ENCODE results near the gene CBFA2T3.

CBFA2T3 gene

GRCh38 chr16:88957887-88958577 lies 19.0 kb downstream of the CBFA2T3 start:
- no peak for DNase-seq

DNA sequence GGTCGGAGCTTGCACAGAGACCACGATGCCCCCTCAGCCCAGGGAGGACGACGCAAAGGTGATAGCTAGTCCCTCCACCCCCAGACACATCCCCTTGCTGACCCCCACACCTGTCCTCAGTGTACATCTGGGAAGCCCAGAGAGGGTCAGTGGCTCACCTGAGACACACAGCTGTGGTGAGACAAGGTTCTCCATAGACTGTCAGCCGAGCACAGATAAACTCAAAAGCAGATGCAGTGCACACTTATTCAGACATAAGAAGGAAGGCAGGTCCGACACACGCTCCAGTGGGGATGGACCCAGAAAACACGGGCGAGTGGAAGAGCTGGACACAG lies 19.6 kb downstream of the CBFA2T3 start:
- no peak for DNase-seq

- no peak for DNase-seq
Observed at GRCh38 chr16:88956546-88957432, 20.2 kb downstream of the CBFA2T3 start.

- DNase-seq: no peak
Observed at GRCh38 chr16:88955906-88956305, 21.1 kb downstream of the CBFA2T3 start.

- DNase-seq: no peak
Observed at GRCh38 chr16:88953003-88953690, 23.9 kb downstream of the CBFA2T3 start.

GRCh38 chr16:88951989-88952388 lies 25.0 kb downstream of the CBFA2T3 start:
- DNase-seq: no peak

GRCh38 chr16:88951501-88951900 lies 25.5 kb downstream of the CBFA2T3 start:
- no peak for DNase-seq

DNA sequence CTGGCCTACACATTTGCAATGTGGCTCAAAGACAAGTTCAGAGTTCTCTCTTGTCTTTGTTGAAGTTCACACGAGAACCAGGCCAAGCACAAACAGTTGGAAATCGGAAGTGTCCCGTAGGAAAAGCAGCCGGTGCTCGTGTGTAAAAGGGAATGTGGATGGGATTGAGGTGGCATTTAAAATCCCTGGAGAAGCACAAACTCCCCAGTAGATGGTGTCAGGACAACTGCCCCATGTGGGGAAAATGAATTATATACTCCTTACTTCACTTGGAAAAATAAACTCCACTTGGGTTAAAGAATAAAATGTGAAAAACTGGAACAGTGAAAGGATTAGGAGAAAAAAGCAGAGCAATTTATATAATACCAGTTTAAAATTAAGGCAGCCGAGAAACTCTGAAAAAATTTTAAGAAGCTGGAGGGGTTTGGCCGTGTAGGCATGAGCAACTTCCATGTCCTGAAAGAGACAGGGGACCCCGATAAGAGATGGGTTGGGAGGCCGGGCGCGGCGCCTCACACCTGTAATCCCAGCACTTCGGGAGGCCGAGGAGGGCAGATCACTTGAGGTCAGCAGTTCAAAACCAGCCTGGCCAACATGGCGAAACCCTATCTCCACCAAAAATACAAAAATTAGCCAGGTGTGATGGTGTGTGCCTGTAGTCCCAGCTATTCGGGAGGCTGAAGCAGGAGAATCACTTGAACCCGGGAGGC lies 28.1 kb downstream of the CBFA2T3 start:
- DNase-seq: no peak

DNA sequence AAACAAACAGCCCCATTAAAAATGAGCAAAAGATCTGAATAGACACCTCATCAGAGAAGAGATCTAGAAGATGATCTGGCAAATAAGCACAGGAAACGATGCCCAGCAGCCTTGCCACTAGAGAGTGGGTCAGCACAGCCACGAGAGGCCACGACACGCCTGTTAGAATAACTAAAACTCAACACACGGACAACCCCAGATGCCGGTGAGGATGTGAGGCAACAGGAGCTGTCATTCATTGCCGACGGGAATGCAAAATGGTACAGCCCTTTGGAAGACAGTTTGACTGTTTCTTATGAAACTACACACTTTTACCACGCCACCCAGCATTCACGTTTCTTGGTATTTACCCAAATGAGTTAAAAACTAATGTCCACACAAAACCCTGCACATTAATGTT lies 31.5 kb downstream of the CBFA2T3 start:
- DNase-seq: no peak

GRCh38 chr16:88943741-88944140 lies 33.3 kb downstream of the CBFA2T3 start:
- no peak for DNase-seq

- DNase-seq: no peak
Observed at GRCh38 chr16:88943131-88943664, 33.8 kb downstream of the CBFA2T3 start.

DNA sequence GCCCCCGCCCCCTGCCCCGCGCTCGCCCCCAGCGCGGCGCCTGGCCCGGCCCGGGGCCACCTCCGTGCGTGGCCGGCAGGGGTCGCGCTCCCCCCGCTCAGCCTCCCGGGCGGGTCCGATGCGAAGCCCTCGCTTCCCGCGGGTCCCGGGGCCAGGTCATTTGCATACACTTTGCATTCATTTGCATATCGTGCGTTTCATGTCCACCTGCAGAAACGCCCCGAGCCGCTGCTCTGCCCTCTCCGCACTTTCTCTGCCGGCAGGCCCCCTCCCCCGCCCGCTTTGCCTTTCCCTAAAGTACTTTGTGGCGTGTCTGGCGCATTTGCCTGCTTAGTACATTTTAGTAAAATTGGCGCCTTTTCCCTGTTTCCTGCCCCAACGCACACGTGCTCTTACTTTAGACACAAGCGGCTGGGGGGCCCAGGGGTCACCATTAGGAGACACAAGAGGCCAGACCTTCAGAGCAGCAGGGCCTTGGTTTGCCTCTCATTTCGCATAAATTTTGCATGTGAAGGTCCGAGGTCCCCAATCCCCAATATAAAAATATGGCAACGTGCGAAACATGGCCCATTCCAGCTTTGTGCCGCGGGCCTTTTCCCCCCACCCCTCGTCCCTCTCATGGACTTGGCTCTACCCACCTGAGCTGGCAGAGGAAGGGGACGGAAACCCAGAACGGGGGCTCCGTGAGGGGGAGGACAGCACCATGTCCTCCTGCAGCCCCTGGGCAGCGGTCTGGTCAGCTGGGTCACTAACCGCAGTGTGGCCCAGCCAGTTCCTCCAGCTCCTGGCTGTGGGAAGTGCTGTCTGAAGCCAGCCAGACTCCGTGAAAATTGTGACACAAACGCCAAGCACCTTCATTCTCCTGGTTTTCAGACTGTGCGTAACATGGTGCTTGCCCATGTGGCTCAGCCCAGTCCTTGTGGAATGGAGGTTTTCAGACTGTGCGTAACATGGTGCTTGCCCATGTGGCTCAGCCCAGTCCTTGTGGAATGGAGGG lies 34.8 kb downstream of the CBFA2T3 start:
- no peak for DNase-seq

DNA sequence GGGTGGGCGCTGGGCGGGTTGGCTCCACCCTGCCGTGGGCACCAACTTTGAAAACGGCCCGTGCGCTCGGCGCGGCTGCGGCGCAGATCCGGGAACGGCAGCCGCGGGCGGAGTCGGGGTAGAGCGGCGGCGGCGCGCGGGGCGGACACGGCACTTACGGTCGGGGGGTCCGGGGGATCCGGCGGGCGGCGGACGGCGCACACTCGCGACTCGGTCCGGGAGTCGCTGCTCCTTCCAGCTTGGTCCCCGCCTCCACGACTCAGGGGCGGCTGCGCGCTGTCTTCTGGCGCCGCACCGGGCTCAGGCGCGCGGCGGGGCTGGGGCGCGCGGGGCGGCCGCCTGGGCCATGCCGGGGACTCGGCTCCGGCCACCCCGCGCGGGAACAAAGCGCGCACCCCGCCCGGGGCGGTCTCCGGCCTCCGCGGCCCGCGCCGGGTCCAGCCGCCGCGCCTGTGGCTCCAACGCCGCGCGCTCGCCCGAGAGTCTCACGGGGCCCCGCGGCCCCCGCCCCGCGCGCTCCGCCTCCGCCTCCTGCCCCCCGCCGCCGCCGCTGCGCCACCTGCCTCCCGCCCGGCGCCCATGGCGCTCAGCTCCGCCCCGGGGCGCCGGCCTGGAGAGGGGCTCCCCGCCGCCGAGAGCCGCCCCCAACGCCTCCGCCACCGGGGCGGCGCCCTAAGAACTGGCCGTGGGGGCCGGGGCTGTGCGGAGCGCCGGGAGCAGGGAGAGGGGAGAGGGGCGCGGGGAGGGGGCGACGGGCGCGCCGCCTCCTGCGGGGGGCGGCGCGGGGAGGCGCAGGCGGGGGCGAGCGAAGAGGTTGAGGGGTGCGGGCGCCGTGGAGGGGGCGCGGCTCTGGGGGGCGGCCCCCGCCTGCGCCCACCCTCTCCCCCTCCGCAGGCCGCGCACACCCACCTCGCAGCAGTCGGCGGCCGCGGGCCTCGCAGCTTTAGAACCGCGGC lies 35.9 kb downstream of the CBFA2T3 start:
- DNase-seq: no peak

- no peak for DNase-seq
Observed at GRCh38 chr16:88939972-88940861, 36.8 kb downstream of the CBFA2T3 start.

DNA sequence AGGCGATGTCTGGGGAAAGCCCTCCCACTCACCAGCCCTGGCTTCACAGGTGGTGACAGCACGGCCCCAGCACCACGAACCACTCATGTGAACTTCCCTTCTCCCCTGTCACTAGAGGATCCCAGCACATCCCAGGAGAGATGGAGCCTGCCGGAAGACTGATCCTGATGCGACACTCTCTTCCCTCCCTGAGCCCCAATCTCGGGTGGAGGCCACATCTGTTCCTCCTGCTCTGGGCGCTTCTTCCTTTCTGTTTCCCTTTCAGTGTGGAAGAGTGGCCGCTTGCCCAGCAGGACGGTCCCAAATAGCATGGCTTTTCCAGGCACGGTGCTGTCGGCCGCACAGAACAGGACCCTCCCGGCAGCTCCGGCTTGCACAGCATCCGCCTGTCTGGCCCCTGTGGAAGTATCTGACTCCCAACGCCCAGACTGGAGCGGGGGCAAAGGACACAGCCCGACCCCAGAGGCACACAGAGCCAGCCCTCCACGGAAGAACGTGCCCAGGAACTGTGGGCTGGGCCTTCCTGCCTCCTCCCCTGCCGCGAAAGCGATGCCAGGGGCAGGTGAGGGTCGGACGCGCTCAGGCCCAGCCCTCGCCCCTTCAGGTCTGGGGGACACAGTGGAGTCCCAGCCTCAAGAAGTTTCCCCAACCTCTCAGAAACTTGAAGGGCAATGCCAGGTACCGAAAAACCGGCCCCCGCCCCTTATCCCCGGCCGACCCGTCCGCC lies 37.6 kb downstream of the CBFA2T3 start:
- DNase-seq: no peak

- DNase-seq: no peak
Observed at GRCh38 chr16:88938777-88939244, 38.2 kb downstream of the CBFA2T3 start.

DNA sequence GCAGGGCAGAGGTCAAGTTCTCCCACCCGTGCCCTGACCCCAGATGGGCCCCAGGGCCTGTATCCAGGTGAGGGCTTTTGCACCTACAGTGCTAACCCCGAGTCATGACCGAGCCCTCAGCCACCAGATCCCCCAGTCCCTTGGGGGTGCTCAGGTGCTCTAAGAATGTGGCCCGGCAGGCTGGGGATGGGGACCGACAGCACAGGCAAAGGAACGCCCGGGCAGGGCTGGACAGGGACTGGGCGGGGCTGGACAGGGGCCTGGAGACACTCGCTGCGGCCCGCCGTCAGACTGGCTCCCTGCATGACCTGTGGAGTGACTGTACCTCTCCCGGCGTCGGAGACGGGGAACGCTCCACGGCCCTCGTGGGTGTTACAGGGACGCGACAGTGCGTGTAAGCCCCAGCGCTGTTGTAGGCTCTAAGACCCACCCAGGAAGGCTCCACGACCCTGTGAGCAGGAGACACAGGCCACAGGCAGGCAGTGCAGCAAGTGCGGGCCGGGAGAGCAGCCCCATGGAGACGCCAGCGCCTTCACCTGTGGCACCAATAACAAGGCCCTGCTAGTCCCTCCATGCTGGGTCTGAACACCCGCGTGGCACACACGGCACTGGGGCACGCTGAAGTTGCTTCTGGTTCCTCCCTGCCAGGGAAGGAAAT lies 38.8 kb downstream of the CBFA2T3 start:
- no peak for DNase-seq

DNA sequence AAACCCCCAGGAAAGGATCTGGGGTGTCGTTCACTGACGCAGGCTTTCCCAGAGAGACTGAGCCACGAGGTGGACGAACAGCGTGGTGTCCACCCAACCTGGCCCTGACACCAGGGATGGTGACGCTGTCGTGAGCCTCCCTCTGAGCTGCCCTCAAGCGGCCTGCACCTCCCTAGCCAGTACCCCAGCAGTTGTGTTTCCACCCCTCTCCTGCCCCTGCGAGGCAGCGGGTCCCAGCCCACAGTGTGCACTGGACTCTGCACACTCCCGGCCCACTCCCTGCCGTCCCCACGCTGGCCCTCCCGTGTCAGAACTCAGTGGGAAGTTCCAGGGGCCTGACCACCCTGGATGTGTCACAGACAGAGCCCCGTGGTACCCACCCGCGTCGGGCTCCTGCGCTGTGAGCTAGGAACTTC lies 39.8 kb downstream of the CBFA2T3 start:
- no peak for DNase-seq

Measured in fibroblast of skin of abdomen (primary cell).